K562 (cell line): ENCODE measurements around the gene CBY2. TPM values are rescaled to one million over a fixed set of nuclear protein-coding genes. Genes with fewer than 3 reads are reported as not detected.

Experiments
- ATAC-seq: fragments of 200-7000 bp; cut with Tn5 transposase; 3 replicates; pipeline ENCODE4 v1.9.1; 2020; ENCODE audit warnings: moderate library complexity
- BruUV-seq: library from RNA; stranded (reverse); fragments of 400-500 nt; replicated peaks from 2 replicates; lab custom pipeline; 2021; lab: Mats Ljungman, UMichigan
- CTCF ChIA-PET: fragments of 300-600 bp; formaldehyde crosslinking; extraction: SDS; loops from one replicate; lab custom pipeline; 2021; ENCODE audit warnings: low intra/inter-chr PET ratio; lab: Yijun Ruan, JAX
- POLR2A ChIA-PET: fragments of 300-600, 350-650 bp; sonication (Branson Sonifier 250); formaldehyde crosslinking; extraction: SDS; loops from one replicate; lab custom pipeline; 2021; ENCODE audit warnings: antibody characterized with exemption, inconsistent platforms; lab: Yijun Ruan, JAX
- DNase-seq, 4 experiments: peaks; one replicate each; pipeline versions ENCODE4 v3.0.0 to v3.0.0-alpha.2; 2011 to 2018; ENCODE audit warnings: low spot score in 3 of 4, mixed read lengths in 3 of 4; ENCODE audit errors: extremely low read depth in 1 of 4
- FAIRE-seq: peaks from 2 replicates; lab custom pipeline; 2011; peaks lifted over from hg19 to GRCh38; lab: Jason Lieb, UNC
- H2AFZ ChIP-seq: 2 replicates; pipeline ENCODE4 v1.6.0; 2011; ENCODE audit warnings: low read depth, low read length, control low read depth, inconsistent platforms
- H3K27ac ChIP-seq: fragments of 200-600 bp; 3 replicates; pipeline ENCODE4 v1.8.0; 2011; ENCODE audit warnings: low read depth, mild to moderate bottlenecking, control low read depth, inconsistent platforms, low read length, moderate library complexity, mixed read lengths; ENCODE audit errors: extremely low read depth
- H3K27me3 ChIP-seq, 2 experiments: fragments of 300-600 bp in 1 of 2; 2 replicates in 1 of 2; 3 replicates in 1 of 2; pipeline versions ENCODE4 v1.6.0 to v1.8.0; 2011; ENCODE audit warnings: inconsistent platforms in 2 of 2, low read length in 2 of 2, mild to moderate bottlenecking in 1 of 2, mixed read lengths in 1 of 2, moderate library complexity in 1 of 2; ENCODE audit not compliant: control insufficient read depth in 2 of 2, insufficient read depth in 2 of 2
- H3K36me3 ChIP-seq: fragments of 300-600 bp; 3 replicates; pipeline ENCODE4 v1.8.0; 2011; ENCODE audit warnings: mild to moderate bottlenecking, low read length, inconsistent platforms; ENCODE audit not compliant: control insufficient read depth, insufficient read depth
- H3K4me1 ChIP-seq, 2 experiments: fragments of 200-600 bp in 1 of 2; replicated peaks in 1 of 2; 2 replicates in 1 of 2; 3 replicates in 1 of 2; pipeline versions ENCODE4 v1.5.1 to v1.8.0; 2011; ENCODE audit warnings: inconsistent platforms in 2 of 2, low read length in 2 of 2, mild to moderate bottlenecking in 1 of 2, mixed read lengths in 1 of 2, moderate library complexity in 1 of 2; ENCODE audit not compliant: control insufficient read depth in 2 of 2, insufficient read depth in 2 of 2
- H3K4me2 ChIP-seq: 2 replicates; pipeline ENCODE4 v1.6.1; 2011; ENCODE audit warnings: low read length, control low read depth, inconsistent platforms, mixed read lengths; ENCODE audit not compliant: insufficient read depth
- H3K4me3 ChIP-seq: fragments of 200-600 bp; sonication (generic), shearing (Covaris generic); 2 replicates; pipeline ENCODE4 v1.5.1; 2016; ENCODE audit warnings: control low read depth, inconsistent platforms
- H3K79me2 ChIP-seq: fragments of 200-600 bp; 3 replicates; pipeline ENCODE4 v1.8.0; 2011; ENCODE audit warnings: low read length, inconsistent platforms; ENCODE audit not compliant: control insufficient read depth, insufficient read depth
- H3K9ac ChIP-seq, 2 experiments: 2 replicates each; pipeline versions ENCODE4 v1.6.0 to v1.6.1; 2011; ENCODE audit warnings: low read depth in 2 of 2, low read length in 2 of 2, control low read depth in 1 of 2, inconsistent platforms in 1 of 2, mild to moderate bottlenecking in 1 of 2, mixed read lengths in 1 of 2; ENCODE audit not compliant: insufficient read depth in 1 of 2
- H3K9me1 ChIP-seq: one replicate; pipeline ENCODE4 v1.6.0; 2011; ENCODE audit warnings: inconsistent platforms, mild to moderate bottlenecking, low read length, moderate library complexity; ENCODE audit not compliant: control insufficient read depth, insufficient read depth
- H3K9me3 ChIP-seq: replicated peaks from 2 replicates; pipeline ENCODE4 v1.5.1; 2011; ENCODE audit warnings: low read depth, low read length, inconsistent platforms; ENCODE audit not compliant: control insufficient read depth, insufficient read depth
- H4K20me1 ChIP-seq: replicated peaks from 2 replicates; pipeline ENCODE4 v1.6.1; 2011; ENCODE audit warnings: low read length, inconsistent platforms, mixed read lengths; ENCODE audit not compliant: control insufficient read depth, insufficient read depth
- ADNP ChIP-seq: fragments of 200-800 bp; sonication (Bioruptor generic); IDR thresholded peaks from 2 replicates; pipeline ENCODE4 v1.6.1; 2016; ENCODE audit warnings: missing genetic modification characterization, missing compliant biosample characterization
- ASH1L ChIP-seq: fragments of 450-650 bp; IDR thresholded peaks from 2 replicates; pipeline ENCODE4 v1.6.1; 2018; ENCODE audit warnings: borderline replicate concordance, mild to moderate bottlenecking, low read depth; ENCODE audit not compliant: partially characterized antibody
- CBFB ChIP-seq: sonication (generic); formaldehyde crosslinking; IDR thresholded peaks from 2 replicates; pipeline ENCODE4 v1.4.0; 2020; ENCODE audit warnings: mild to moderate bottlenecking, missing genetic modification reagents
- CREB1 ChIP-seq, 2 experiments: sonication (generic) in 1 of 2; formaldehyde crosslinking in 1 of 2; IDR thresholded peaks; 2 replicates each; pipeline versions ENCODE4 v1.6.1 to v1.8.0; 2012 to 2022; ENCODE audit warnings: inconsistent platforms in 1 of 2, mild to moderate bottlenecking in 1 of 2, missing genetic modification reagents in 1 of 2, moderate library complexity in 1 of 2
- CREM ChIP-seq: IDR thresholded peaks from 2 replicates; pipeline ENCODE4 v1.6.1; 2014; ENCODE audit warnings: antibody characterized with exemption, low read depth
- CXXC5 ChIP-seq: fragments of 250-450 bp; sonication (Bioruptor Pico); IDR thresholded peaks from 2 replicates; pipeline ENCODE4 v1.8.0; 2022; ENCODE audit warnings: inconsistent platforms, mild to moderate bottlenecking, moderate library complexity
- EP400 ChIP-seq: fragments of 450-650 bp; IDR thresholded peaks from 2 replicates; pipeline ENCODE4 v1.6.1; 2017; ENCODE audit warnings: antibody characterized with exemption, mild to moderate bottlenecking, moderate library complexity
- GATAD2A ChIP-seq: fragments of 450-650 bp; IDR thresholded peaks from 2 replicates; pipeline ENCODE4 v1.6.1; 2017
- MEF2A ChIP-seq: IDR thresholded peaks from 2 replicates; pipeline ENCODE4 v1.6.1; 2011; ENCODE audit warnings: low read depth, mild to moderate bottlenecking, low read length, moderate library complexity; ENCODE audit not compliant: control insufficient read depth
- MIER1 ChIP-seq: fragments of 450-650 bp; IDR thresholded peaks from 2 replicates; pipeline ENCODE4 v1.6.1; 2016; ENCODE audit warnings: antibody characterized with exemption, mild to moderate bottlenecking, low read depth
- MLX ChIP-seq, 2 experiments: fragments of 450-650 bp in 1 of 2; sonication (generic) in 1 of 2; formaldehyde crosslinking; conservative IDR thresholded peaks; 2 replicates each; pipeline versions ENCODE4 v1.4.0 to v1.8.1; 2020 to 2022; ENCODE audit warnings: mild to moderate bottlenecking in 1 of 2, missing genetic modification reagents in 1 of 2
- NCOA2 ChIP-seq, 2 experiments: fragments of 450-650 bp; IDR thresholded peaks; 2 replicates each; pipeline ENCODE4 v1.6.1; 2018; ENCODE audit warnings: mild to moderate bottlenecking in 2 of 2, moderate library complexity in 1 of 2; ENCODE audit not compliant: partially characterized antibody in 2 of 2
- RBM39 ChIP-seq: fragments of 200-400 bp; formaldehyde crosslinking; optimal IDR thresholded peaks from 2 replicates; pipeline ENCODE3; 2018; ENCODE audit warnings: low read depth, low read length
- SIN3A ChIP-seq, 2 experiments: fragments of 150-350 bp in 1 of 2; IDR thresholded peaks; 2 replicates each; pipeline ENCODE4 v1.6.1; 2011 to 2016; ENCODE audit warnings: borderline replicate concordance in 2 of 2, low read depth in 2 of 2, low read length in 2 of 2, mild to moderate bottlenecking in 2 of 2, moderate library complexity in 2 of 2; ENCODE audit not compliant: control insufficient read depth in 1 of 2
- ZBTB11 ChIP-seq, 3 experiments: fragments of 200-800 bp in 1 of 3; fragments of 250-450 bp in 1 of 3; fragments of 450-650 bp in 1 of 3; sonication (Bioruptor Pico) in 1 of 3; sonication (Bioruptor generic) in 1 of 3; formaldehyde crosslinking in 1 of 3; IDR thresholded peaks; 2 replicates each; pipeline versions ENCODE4 v1.6.1 to v1.8.0; 2016 to 2022; ENCODE audit warnings: mild to moderate bottlenecking in 2 of 3, missing genetic modification characterization in 2 of 3, missing compliant biosample characterization in 1 of 3, moderate library complexity in 1 of 3
- ZBTB43 ChIP-seq: sonication (generic); formaldehyde crosslinking; IDR thresholded peaks from 2 replicates; pipeline ENCODE4 v1.8.0; 2023; ENCODE audit warnings: mild to moderate bottlenecking, missing genetic modification reagents
- ZNF584 ChIP-seq: fragments of 200-800 bp; sonication (Bioruptor generic); IDR thresholded peaks from 2 replicates; pipeline ENCODE4 v1.6.1; 2016; ENCODE audit warnings: low read depth, mild to moderate bottlenecking, missing genetic modification characterization, missing compliant biosample characterization
- WGBS: fragments of 100-300 bp; shearing (Covaris generic); methylation state at CpG from one replicate; pipeline ENCODE4 v1.1.6; 2016; ENCODE audit warnings: low coverage, mixed read lengths; ENCODE audit not compliant: insufficient coverage; ENCODE audit errors: missing lambda C conversion rate; 5-methylcytosine and 5-hydroxymethylcytosine counted together
- in situ Hi-C: fragments of 300-500 bp; cut with MboI; formaldehyde crosslinking; loops from 4 replicates; pipeline ENCODE4 v1.15.0; 2018; ENCODE audit warnings: inconsistent platforms, mixed read lengths
- intact Hi-C: fragments of 100-400 bp; cut with micrococcal nuclease; formaldehyde crosslinking; loops from 2 replicates; pipeline ENCODE4 v1.14.2; 2022
- polyA plus RNA-seq, 8 experiments: library from polyadenylated mRNA; depleted of rRNA in 4 of 8; stranded (reverse) in 5 of 8; unstranded in 3 of 8; fragments of >200 nt; fragmentation: Nextera tagmentation in 2 of 8; fragmentation: Illumina TruSeq in 1 of 8; extraction: Ambion mirVana in 2 of 8; extraction: Trizol in 1 of 8; gene quantifications; 2 replicates each; pipeline versions ENCODE4 v1.2.1 to v1.2.3, GENCODE V29; 2011 to 2014; ENCODE audit warnings: inconsistent platforms in 1 of 8, missing spikeins in 1 of 8
- total RNA-seq, 7 experiments: library from RNA; depleted of rRNA in 6 of 7; stranded (reverse); fragments of >200 nt in 6 of 7; fragmentation: Illumina TruSeq in 2 of 7; extraction: Trizol in 2 of 7; gene quantifications; 2 replicates each; pipeline versions ENCODE4 v1.2.1 to v1.2.3, GENCODE V29; 2011 to 2021; ENCODE audit warnings: low replicate concordance in 1 of 7

The CBY2 gene
- total and polyA plus RNA-seq, 9 of the 15 experiments (the other 6 are each of a cell fraction or from before 2014, with no cell fraction given) = 0.09 TPM; not detected in 8

- Histone ChIP-seq H3K79me2 (no peaks in the 10 kb centered on the region), H3K9me3 (no peaks in the 10 kb centered on the region), H3K9me1 (no peaks in the 10 kb centered on the region), H3K27ac (no peak overlapping the region)
- in situ Hi-C loops = no loop called here
- BruUV-seq = no TSS peak
- CTCF ChIA-PET = no interaction called here
- TF ChIP-seq MIER1 (no peak), EP400 (no peak), ADNP (tag) (no peak), NCOA2 (IDR thresholded peaks at IDR 0.05; ENCODE audit: partially characterized antibody in 2 of 2) (no peak), MEF2A (no peak), ASH1L (no peak), ZBTB11 (CRISPR knock-in tag; IDR thresholded peaks at IDR 0.05) (no peak), MLX (CRISPR knock-in tag; conservative IDR thresholded peaks at IDR 0.05) (no peak), CBFB (CRISPR knock-in tag) (no peak), SIN3A (IDR thresholded peaks at IDR 0.05; ENCODE audit: borderline replicate concordance in 2 of 2, control insufficient read depth in 1 of 2, low read depth in 2 of 2, low read length in 2 of 2) (no peak), RBM39 (no peak), CXXC5 (CRISPR knock-in tag) (no peak), ZBTB43 (CRISPR knock-in tag) (no peak), GATAD2A (no peak), CREM (no peak), ZNF584 (CRISPR knock-in tag) (no peak), CREB1 (IDR thresholded peaks at IDR 0.05) (no peak), CREB1 (CRISPR knock-in tag; IDR thresholded peaks at IDR 0.05) (no peak)
- TF ChIP-seq, all 486 proteins: peak for 0
- Histone ChIP-seq H3K4me1 (no peaks in the 10 kb centered on the region), H3K4me2 (no peak overlapping the region), H4K20me1 (no peaks in the 10 kb centered on the region), H3K4me3 (no peak overlapping the region), H3K27me3 (peaks cover 0 to 6% of the 10 kb centered on the region in 2 experiments; a peak in 1 of 5 replicates), H3K9ac (no peak overlapping the region), H3K36me3 (no peaks in the 10 kb centered on the region), H2AFZ (no peak overlapping the region)
- WGBS = 0% methylated on average over 3 of the region's 3 CpGs
- ATAC-seq (no peak), FAIRE-seq (no peak), DNase-seq (no peak)
- intact Hi-C loops = no loop called here
- POLR2A ChIA-PET = no interaction called here
Measured at GRCh38 chr13:45731455-45731854, 29.3 kb downstream of the CBY2 start.
